ENCODE measurements around the gene AKR7A3. TPM values are rescaled to one million over a fixed set of nuclear protein-coding genes. Genes with fewer than 3 reads are reported as not detected.

Gene AKR7A3
- total RNA-seq, 2 donors from 2014 or later = 2.6 to 6.7 TPM

DNA sequence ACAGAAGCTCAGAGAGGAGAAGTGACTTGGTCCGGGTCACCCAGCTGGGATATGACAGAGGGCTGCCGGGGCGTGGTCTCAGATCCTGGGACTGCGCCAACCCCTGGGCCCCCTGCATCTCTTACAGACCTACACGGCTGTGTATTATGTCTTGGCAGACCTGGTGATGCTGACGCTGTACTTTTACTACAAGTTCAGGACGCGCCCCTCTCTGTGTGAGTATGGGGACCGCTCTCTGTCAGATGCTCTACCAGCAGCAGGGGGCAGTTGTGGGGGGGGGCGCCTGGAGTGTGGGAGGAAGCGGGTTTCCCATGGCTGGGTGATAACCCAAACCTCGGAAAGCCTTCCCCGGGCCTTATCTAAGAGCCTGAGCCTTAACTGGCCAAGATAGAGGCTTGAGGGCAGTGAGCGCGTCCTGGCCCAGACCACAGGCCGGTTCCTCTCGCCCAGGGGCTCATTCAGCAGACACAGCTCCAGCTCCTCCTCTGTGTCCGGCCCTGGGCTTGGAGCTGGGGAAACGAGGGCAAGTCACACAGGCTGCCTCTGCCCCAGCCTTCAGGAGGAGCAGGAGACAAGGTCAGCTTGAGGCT is 36.9 kb upstream of the AKR7A3 start:
- 80% methylated on average over 19 of the region's 19 CpGs for WGBS
- TF ChIP-seq POLR2AphosphoS5 (IDR thresholded peaks at IDR 0.05) = no peak
- TF ChIP-seq, protein P1, sequence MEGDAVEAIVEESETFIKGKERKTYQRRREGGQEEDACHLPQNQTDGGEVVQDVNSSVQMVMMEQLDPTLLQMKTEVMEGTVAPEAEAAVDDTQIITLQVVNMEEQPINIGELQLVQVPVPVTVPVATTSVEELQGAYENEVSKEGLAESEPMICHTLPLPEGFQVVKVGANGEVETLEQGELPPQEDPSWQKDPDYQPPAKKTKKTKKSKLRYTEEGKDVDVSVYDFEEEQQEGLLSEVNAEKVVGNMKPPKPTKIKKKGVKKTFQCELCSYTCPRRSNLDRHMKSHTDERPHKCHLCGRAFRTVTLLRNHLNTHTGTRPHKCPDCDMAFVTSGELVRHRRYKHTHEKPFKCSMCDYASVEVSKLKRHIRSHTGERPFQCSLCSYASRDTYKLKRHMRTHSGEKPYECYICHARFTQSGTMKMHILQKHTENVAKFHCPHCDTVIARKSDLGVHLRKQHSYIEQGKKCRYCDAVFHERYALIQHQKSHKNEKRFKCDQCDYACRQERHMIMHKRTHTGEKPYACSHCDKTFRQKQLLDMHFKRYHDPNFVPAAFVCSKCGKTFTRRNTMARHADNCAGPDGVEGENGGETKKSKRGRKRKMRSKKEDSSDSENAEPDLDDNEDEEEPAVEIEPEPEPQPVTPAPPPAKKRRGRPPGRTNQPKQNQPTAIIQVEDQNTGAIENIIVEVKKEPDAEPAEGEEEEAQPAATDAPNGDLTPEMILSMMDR (IDR thresholded peaks at IDR 0.05) = no peak
- TF ChIP-seq POLR2A (IDR thresholded peaks at IDR 0.05) = no peak
- H3K4me1 ChIP-seq (replicated peaks) = no peaks in the 10 kb centered on the region
- intact Hi-C loops (cut with DNase I) = no loop called here
- H3K27ac ChIP-seq = no peak overlapping the region
- H3K4me3 ChIP-seq = no peak overlapping the region
- no peak for DNase-seq (ENCODE audit: low spot score)
- H3K27me3 ChIP-seq (replicated peaks; ENCODE audit: insufficient read depth) = no peaks in the 10 kb centered on the region
- H3K36me3 ChIP-seq = peaks cover 0 to 7% of the 10 kb centered on the region in 2 donors
- H3K9me3 ChIP-seq = no peaks in the 10 kb centered on the region

DNA sequence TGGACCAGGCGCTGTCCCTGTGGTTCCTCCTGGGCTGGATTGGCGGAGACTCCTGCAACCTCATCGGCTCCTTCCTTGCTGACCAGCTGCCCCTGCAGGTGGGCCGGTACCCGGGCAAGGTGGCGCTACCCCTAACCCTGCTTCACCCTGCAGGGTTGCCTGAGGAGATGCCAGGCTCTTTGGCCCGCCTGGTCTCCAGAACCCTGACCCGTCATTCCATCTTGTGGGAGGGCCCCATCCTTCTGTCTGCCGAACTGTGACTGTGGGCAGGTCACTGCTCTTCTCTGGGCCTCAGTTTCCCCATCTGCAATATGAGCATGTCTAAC is 36.1 kb upstream of the AKR7A3 start:
- no peaks in the 10 kb centered on the region for H3K9me3 ChIP-seq
- intact Hi-C loops (cut with DNase I) = no loop called here
- 98% methylated on average over 9 of the region's 9 CpGs for WGBS
- H3K4me3 ChIP-seq = no peak overlapping the region
- no peaks in the 10 kb centered on the region for H3K4me1 ChIP-seq (replicated peaks)
- no peak for DNase-seq (ENCODE audit: low spot score)
- H3K36me3 ChIP-seq = peaks cover 0 to 5% of the 10 kb centered on the region in 2 donors
- no peak overlapping the region for H3K27ac ChIP-seq
- TF ChIP-seq POLR2AphosphoS5 (IDR thresholded peaks at IDR 0.05) (no peak), POLR2A (IDR thresholded peaks at IDR 0.05) (no peak)
- TF ChIP-seq, protein P1 (IDR thresholded peaks at IDR 0.05) = no peak
- H3K27me3 ChIP-seq (replicated peaks; ENCODE audit: insufficient read depth) = no peaks in the 10 kb centered on the region

DNA sequence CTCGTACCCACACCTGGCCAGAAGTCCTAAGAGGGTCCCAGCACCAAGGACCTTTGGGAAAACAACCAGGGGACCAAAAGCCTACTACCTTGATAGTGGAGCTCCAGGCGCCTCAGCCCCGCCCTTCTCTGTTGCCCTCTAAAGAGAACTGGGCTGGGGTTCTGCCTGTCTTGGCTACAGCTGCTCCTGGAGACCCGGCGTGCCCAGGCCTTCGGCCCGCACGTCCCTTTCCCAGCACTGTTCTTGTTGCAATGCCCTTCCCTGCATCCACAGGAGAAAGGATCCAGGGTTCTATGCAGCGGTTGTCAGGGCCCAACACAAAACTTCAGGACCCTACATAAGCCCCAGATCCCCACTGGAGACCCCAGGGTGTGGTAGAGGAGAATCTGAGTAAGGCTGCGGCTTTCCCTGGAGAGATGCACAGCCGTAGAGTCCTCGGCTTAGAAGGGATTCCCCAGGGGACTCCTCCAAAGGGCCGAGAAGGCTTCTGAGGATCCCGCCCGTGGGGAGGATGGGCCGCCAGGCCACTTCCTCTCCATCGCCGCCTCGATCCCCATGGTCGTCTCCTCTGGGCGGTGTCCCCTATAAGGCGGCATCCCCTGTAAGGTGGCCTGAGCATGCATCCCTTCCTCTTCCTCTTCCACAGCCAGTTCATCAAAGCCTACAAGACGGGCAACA is 35.6 kb upstream of the AKR7A3 start:
- Histone ChIP-seq H3K4me1 (replicated peaks) (no peaks in the 10 kb centered on the region), H3K27ac (no peak overlapping the region), H3K9me3 (no peaks in the 10 kb centered on the region), H3K27me3 (replicated peaks; ENCODE audit: insufficient read depth) (no peaks in the 10 kb centered on the region), H3K4me3 (no peak overlapping the region), H3K36me3 (peaks cover 0 to 4% of the 10 kb centered on the region in 2 donors)
- intact Hi-C loops (cut with DNase I) = no loop called here
- 86% methylated on average over 13 of the region's 23 CpGs for WGBS
- DNase-seq (ENCODE audit: low spot score) = no peak
- TF ChIP-seq POLR2A (IDR thresholded peaks at IDR 0.05) (no peak), POLR2AphosphoS5 (IDR thresholded peaks at IDR 0.05) (no peak)
- TF ChIP-seq, protein P1 (IDR thresholded peaks at IDR 0.05) = no peak

DNA sequence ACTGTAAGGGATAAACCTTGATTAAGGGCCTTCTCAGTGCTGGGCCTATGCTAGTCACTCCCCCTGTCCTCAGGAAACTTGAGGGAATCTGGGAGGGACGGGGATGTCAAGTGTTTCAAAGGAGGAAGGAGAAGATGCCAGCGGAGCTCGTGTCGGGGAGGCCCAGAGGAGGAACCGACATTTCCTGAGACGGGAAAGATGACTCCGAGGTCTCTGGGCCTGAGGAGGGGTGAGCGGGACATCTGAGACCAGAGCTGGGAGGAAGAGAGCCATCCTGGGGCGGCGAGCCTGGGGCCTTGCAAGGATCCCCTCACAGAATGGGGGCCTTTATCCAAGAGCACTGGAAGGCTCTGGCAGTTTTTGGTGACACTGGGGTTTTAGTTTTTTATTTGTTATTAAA is 33.9 kb upstream of the AKR7A3 start:
- WGBS = 58% methylated on average over 10 of the region's 10 CpGs
- no peak for DNase-seq (ENCODE audit: low spot score)
- intact Hi-C loops (cut with DNase I) = no loop called here
- TF ChIP-seq POLR2A (IDR thresholded peaks at IDR 0.05) = no peak
- Histone ChIP-seq H3K36me3 (peaks cover 0 to 4% of the 10 kb centered on the region in 2 donors), H3K9me3 (no peaks in the 10 kb centered on the region), H3K4me1 (replicated peaks) (no peaks in the 10 kb centered on the region), H3K27me3 (replicated peaks; ENCODE audit: insufficient read depth) (no peaks in the 10 kb centered on the region), H3K4me3 (no peak overlapping the region), H3K27ac (no peak overlapping the region)

DNA sequence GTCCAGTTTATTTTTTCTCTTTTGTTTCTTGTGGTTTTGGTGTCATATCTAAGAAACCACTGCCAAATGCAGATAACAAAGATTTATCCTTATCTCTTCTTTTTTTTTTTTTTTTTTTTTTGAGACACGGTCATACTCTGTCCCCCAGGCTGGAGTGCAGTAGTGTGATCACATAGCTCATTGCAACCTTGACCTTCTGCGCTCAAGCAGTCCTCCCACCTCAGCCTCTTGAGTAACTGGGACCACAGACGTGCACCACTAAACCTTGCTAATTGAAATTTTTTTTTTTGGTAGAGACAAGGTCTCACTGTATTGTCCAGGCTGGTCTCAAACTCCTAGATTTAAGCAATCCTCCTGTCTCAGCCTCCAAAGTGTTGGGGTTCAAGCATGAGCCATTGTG is 32.5 kb upstream of the AKR7A3 start:
- no peaks in the 10 kb centered on the region for H3K27me3 ChIP-seq (replicated peaks; ENCODE audit: insufficient read depth)
- H3K36me3 ChIP-seq = peaks cover 0 to 4% of the 10 kb centered on the region in 2 donors
- DNase-seq (ENCODE audit: low spot score) = no peak
- H3K27ac ChIP-seq = no peak overlapping the region
- no peak for TF ChIP-seq POLR2AphosphoS5 (IDR thresholded peaks at IDR 0.05)
- TF ChIP-seq, protein P1 (IDR thresholded peaks at IDR 0.05) = no peak
- no peak for TF ChIP-seq POLR2A (IDR thresholded peaks at IDR 0.05)
- H3K4me1 ChIP-seq (replicated peaks) = no peaks in the 10 kb centered on the region
- no peaks in the 10 kb centered on the region for H3K9me3 ChIP-seq
- WGBS = 88% methylated on average over 3 of the region's 3 CpGs
- no peak overlapping the region for H3K4me3 ChIP-seq
- intact Hi-C loops (cut with DNase I) = no loop called here
